Naive thymus-derived CD4-positive, alpha-beta T cell (primary cell): ENCODE data around the gene MICAL1. TPM values are rescaled to one million over a fixed set of nuclear protein-coding genes. Genes with fewer than 3 reads are reported as not detected.
A peak's percentile ranks its signal among the peaks of the same experiment; 100 is the strongest.

ENCODE experiments used
- ATAC-seq: fragments of 150-1000 bp; cut with Tn5 transposase; 2 replicates; pipeline ENCODE4 v1.10.0; 2021; ENCODE audit warnings: mild to moderate bottlenecking, moderate library complexity
- CTCF ChIA-PET: fragments of 350-600 bp; sonication (Branson Sonifier 250); formaldehyde crosslinking; loops from one replicate; lab custom pipeline; 2021; ENCODE audit warnings: antibody characterized with exemption; lab: Charles Lee
- POLR2A ChIA-PET: fragments of 350-600 bp; sonication (Branson Sonifier 250); formaldehyde crosslinking; loops from one replicate; lab custom pipeline; 2021; ENCODE audit warnings: antibody characterized with exemption, inconsistent platforms; lab: Charles Lee
- DNase-seq, 9 donors: peaks; one replicate each; pipeline versions ENCODE4 v3.0.0 to v3.0.0-alpha.2; 2020 to 2022; ENCODE audit warnings: mixed read lengths in 1 of 9
- H3K27ac ChIP-seq: one replicate; pipeline ENCODE4 v1.7.0; 2013; ENCODE audit warnings: mild to moderate bottlenecking, low read depth, low read length, moderate library complexity
- H3K27me3 ChIP-seq, 2 donors: one replicate each; pipeline ENCODE4 v1.7.0; 2013; ENCODE audit warnings: low read length in 2 of 2, mild to moderate bottlenecking in 2 of 2, moderate library complexity in 2 of 2; ENCODE audit not compliant: control insufficient read depth in 2 of 2, insufficient read depth in 2 of 2
- H3K36me3 ChIP-seq, 3 experiments: 1 replicate in 2 of 3; 2 replicates in 1 of 3; pipeline ENCODE4 v1.7.0; 2013; ENCODE audit warnings: low read length in 3 of 3, mild to moderate bottlenecking in 3 of 3, moderate library complexity in 1 of 3; ENCODE audit not compliant: insufficient read depth in 3 of 3, control insufficient read depth in 2 of 3
- H3K4me1 ChIP-seq, 2 donors: one replicate each; pipeline ENCODE4 v1.7.0; 2013; ENCODE audit warnings: low read length in 2 of 2, mild to moderate bottlenecking in 2 of 2, moderate library complexity in 1 of 2; ENCODE audit not compliant: control insufficient read depth in 2 of 2, insufficient read depth in 2 of 2
- H3K4me3 ChIP-seq: 2 replicates; pipeline ENCODE4 v1.7.0; 2013; ENCODE audit warnings: mild to moderate bottlenecking, low read length
- H3K9me3 ChIP-seq, 3 experiments: 1 replicate in 2 of 3; 2 replicates in 1 of 3; pipeline ENCODE4 v1.7.0; 2013; ENCODE audit warnings: low read length in 3 of 3; ENCODE audit not compliant: control insufficient read depth in 2 of 3
- H3K27ac Mint-ChIP-seq, 9 donors: one replicate each; pipeline ENCODE4 v1.8.0; 2020 to 2022; ENCODE audit warnings: mixed read lengths in 9 of 9, mild to moderate bottlenecking in 8 of 9, moderate library complexity in 5 of 9, inconsistent platforms in 2 of 9
- H3K27me3 Mint-ChIP-seq, 5 donors: one replicate each; pipeline ENCODE4 v1.8.0; 2021 to 2022; ENCODE audit warnings: mixed read lengths in 5 of 5, mild to moderate bottlenecking in 1 of 5
- H3K36me3 Mint-ChIP-seq, 5 donors: one replicate each; pipeline ENCODE4 v1.8.0; 2020 to 2022; ENCODE audit warnings: mixed read lengths in 5 of 5, mild to moderate bottlenecking in 3 of 5, inconsistent platforms in 1 of 5
- H3K4me1 Mint-ChIP-seq, 7 donors: one replicate each; pipeline ENCODE4 v1.8.0; 2020 to 2022; ENCODE audit warnings: mixed read lengths in 7 of 7, mild to moderate bottlenecking in 3 of 7, inconsistent platforms in 1 of 7
- H3K4me3 Mint-ChIP-seq, 10 donors: one replicate each; pipeline ENCODE4 v1.8.0; 2020 to 2022; ENCODE audit warnings: mild to moderate bottlenecking in 10 of 10, mixed read lengths in 10 of 10, moderate library complexity in 6 of 10, inconsistent platforms in 2 of 10
- H3K9me3 Mint-ChIP-seq, 11 donors: one replicate each; pipeline ENCODE4 v1.8.0; 2020 to 2022; ENCODE audit warnings: mixed read lengths in 11 of 11, mild to moderate bottlenecking in 4 of 11, inconsistent platforms in 1 of 11, moderate library complexity in 1 of 11
- intact Hi-C, 2 donors: fragments of 100-400 bp; cut with micrococcal nuclease; formaldehyde crosslinking; loops; one replicate each; pipeline ENCODE4 v1.15.1; 2023
- polyA plus RNA-seq, 2 donors: library from polyadenylated mRNA; unstranded; fragments of 300-500 nt; fragmentation: Illumina TruSeq; gene quantifications; one replicate each; pipeline ENCODE4 v1.2.3, GENCODE V29; 2021
- total RNA-seq, 6 experiments: library from RNA in 5 of 6; stranded (reverse) in 5 of 6; gene quantifications; 1 replicate in 5 of 6; 2 replicates in 1 of 6; pipeline ENCODE4 v1.2.3 and lab custom pipeline; 2021 to 2026

The MICAL1 gene
- total and polyA plus RNA-seq, 7 experiments from 2014 or later = 18.3 to 125 (median 63.4) TPM

DNA sequence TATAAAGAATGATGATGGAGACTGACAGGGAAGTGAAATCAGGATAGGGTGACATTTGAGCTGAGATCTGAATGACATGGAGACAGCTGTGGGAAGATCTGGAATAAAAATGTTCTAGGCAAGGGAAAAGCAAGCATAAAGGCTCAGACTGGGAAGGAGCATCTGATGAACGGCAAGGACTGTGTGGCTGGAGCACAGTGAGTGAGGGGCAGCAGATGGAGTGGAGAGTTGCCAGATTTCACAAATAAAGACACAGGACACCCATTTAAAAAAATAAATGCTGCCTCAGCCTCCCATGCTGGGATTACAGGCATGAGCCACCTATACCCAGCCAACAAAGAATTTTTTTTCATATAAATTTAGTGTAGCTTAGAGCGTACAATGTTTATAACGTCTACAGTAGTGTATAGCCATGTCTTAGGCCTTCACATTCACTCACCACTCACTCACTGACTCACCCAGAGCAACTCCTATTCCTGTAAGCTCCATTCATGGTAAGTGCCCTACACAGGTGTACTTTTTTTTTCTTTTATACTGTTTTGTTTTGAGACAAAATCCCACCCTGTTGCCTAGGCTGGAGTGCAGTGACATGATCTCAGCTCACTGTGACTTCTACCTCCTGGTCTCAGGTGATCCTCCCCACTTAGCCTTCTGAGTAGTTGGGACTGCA lies 29.8 kb upstream of the MICAL1 start:
- H3K9me3 ChIP-seq = no peaks in the 10 kb centered on the region
- H3K4me3 ChIP-seq = no peak overlapping the region
- H3K4me1 ChIP-seq = peaks cover 16 to 21% of the 10 kb centered on the region in 2 donors
- H3K27ac Mint-ChIP-seq = peak overlapping the region in 5 of 9 donors; percentile 2 to 95 (median 50)
- H3K27ac ChIP-seq = peak overlapping the region; percentile 78
- ChIA-PET CTCF (no interaction called here), POLR2A (interaction anchor here (0.6 to 4.3 kb wide), 4 partner anchors 30 to 103 kb away, joined by 3 to 28 read pairs (median 4); partner anchors contain the start of genes CD164, PPIL6 and SMPD2)
- peaks cover 0 to 7% (median 6%) of the 10 kb centered on the region in 3 experiments for H3K36me3 ChIP-seq
- H3K36me3 Mint-ChIP-seq = peaks cover 9 to 19% (median 16%) of the 10 kb centered on the region in 5 donors
- ATAC-seq (no peak), DNase-seq (no peak)
- peaks cover 0 to 7% (median 0%) of the 10 kb centered on the region in 5 donors for H3K27me3 Mint-ChIP-seq
- intact Hi-C loops = loop anchor here in 1 of 2 donors (10.0 kb wide), 4 partner anchors 1389 to 1999 kb away; partner anchors contain the start of genes AMD1, GTF3C6, OSTM1 and REV3L
- H3K4me3 Mint-ChIP-seq = peak overlapping the region in 2 of 10 donors; percentile 10 to 68
- H3K4me1 Mint-ChIP-seq = peaks cover 23 to 39% (median 37%) of the 10 kb centered on the region in 7 donors
- H3K9me3 Mint-ChIP-seq = no peaks in the 10 kb centered on the region
- no peaks in the 10 kb centered on the region for H3K27me3 ChIP-seq

DNA sequence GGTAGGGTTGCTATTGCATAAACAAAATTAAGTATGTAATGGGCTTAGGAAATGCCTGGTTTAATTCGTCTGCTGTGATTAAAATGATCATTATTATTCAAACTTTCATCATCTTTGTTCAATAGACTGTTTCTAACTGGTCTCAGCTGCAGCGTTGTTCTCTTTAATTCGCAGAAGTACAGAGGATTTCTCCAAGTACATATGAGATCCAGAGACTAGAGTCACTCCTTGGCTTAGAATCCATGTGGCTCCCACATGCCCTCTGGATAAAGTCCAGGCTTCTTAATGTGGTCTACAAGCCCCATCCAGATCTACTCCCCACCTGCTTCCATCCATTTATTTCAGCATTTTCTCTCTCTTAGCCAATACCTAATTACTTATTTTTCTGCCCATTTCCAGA lies 28.6 kb upstream of the MICAL1 start:
- H3K4me1 Mint-ChIP-seq = peaks cover 28 to 45% (median 41%) of the 10 kb centered on the region in 7 donors
- Histone ChIP-seq H3K9me3 (no peaks in the 10 kb centered on the region), H3K4me1 (peaks cover 29% of the 10 kb centered on the region in 2 donors), H3K36me3 (peaks cover 0 to 7% (median 6%) of the 10 kb centered on the region in 3 experiments), H3K27me3 (no peaks in the 10 kb centered on the region), H3K27ac (peak overlapping the region; percentile 78), H3K4me3 (no peak overlapping the region)
- H3K4me3 Mint-ChIP-seq = peak overlapping the region; percentile 61 to 92 (median 84)
- intact Hi-C loops = loop anchor here in 1 of 2 donors (5.0 to 10.0 kb wide), 6 partner anchors 33 to 2001 kb away; partner anchors contain the start of genes AMD1, GTF3C6, OSTM1 and REV3L
- no peaks in the 10 kb centered on the region for H3K9me3 Mint-ChIP-seq
- peaks cover 0 to 7% (median 0%) of the 10 kb centered on the region in 5 donors for H3K27me3 Mint-ChIP-seq
- ATAC-seq (no peak), DNase-seq (no peak)
- peaks cover 12 to 30% (median 22%) of the 10 kb centered on the region in 5 donors for H3K36me3 Mint-ChIP-seq
- ChIA-PET CTCF (no interaction called here), POLR2A (interaction anchor here (1.3 to 4.9 kb wide), 4 partner anchors 27 to 101 kb away, joined by 4 to 58 read pairs (median 16); partner anchors contain the start of genes CD164 and MICAL1)
- peak overlapping the region; percentile 32 to 95 (median 88) for H3K27ac Mint-ChIP-seq

DNA sequence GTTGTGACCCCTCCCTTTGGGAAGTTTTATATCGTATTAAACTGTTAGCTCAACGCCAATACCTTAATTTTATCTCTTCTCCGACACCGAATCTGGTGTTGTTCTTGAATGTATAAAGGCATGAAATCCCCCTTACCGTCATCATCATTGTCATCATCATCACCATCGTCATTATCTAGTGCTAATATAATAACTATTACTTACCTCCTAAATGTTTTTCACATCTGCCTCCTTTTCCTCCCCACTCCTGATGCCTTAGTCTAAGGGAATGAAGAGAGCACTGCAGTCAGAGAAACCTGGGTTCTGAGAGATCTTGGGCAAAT lies 28.1 kb upstream of the MICAL1 start:
- ATAC-seq = peak; percentile 17

DNA sequence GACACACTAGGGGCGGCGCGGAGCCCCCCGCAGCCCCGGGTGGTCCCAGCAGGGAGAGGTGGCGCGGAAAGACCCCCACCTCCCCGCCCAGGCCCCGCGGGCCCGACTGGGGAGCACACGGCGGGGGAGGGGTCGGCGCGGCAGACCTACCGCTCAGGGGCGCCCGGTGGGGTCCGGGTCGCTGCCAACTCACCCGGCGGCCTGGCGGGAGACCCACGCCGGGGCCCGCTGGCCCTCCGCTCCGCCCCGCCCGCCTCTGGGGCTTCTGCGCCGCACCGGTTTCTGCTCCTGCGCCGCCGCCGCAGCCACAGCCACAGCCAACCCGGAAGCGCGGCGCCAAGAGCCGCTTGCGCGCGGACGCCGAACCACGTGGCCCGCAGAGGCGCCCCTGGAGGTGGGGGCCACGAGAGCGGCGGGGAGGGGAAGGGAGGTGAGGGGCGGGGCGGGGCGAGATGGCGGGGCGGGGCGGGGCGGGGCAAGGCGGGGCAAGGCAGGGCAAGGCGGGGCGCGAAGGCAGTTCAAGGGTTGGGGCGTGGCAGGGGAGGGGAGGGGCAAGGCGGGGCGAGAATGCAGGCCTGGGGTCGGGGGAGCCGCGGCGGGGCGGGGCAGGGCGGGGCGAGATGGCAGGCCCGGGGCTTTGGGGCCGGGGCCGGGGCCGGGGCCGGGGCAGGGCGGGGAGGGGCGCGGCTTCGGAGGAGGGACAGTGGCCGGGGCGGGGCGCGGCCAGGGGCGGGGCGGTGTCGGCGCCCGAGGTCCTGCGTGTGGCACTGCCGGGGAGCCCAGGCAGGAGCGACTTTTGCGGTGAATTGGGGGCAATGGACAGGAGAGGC lies 27.5 kb upstream of the MICAL1 start, which contains the start of gene ZBTB24:
TSS of gene ZBTB24 (minus strand) at position 315 of the 830 bp plus-strand sequence. CDS start 1,193 bp downstream, outside the sequence.
- intact Hi-C loops = loop anchor here (1.0 to 10.0 kb wide), 19 partner anchors 8 to 2002 kb away; partner anchors contain the start of genes AK9 (in 2 of the 2), CD164 (in 2 of the 2), CDC40 (in 2 of the 2) and CEP57L1 (in 2 of the 2)
- ATAC-seq (peak; percentile 94), DNase-seq (peak; percentile 86 to 92 (median 89))
- Histone ChIP-seq H3K36me3 (peaks cover 0 to 7% (median 6%) of the 10 kb centered on the region in 3 experiments), H3K4me1 (peaks cover 38 to 39% of the 10 kb centered on the region in 2 donors), H3K4me3 (peak within 1 kb of the TSS; percentile 79), H3K9me3 (no peaks in the 10 kb centered on the region), H3K27me3 (no peaks in the 10 kb centered on the region), H3K27ac (peak within 1 kb of the TSS; percentile 84)
- peaks cover 16 to 40% (median 29%) of the 10 kb centered on the region in 5 donors for H3K36me3 Mint-ChIP-seq
- peak within 1 kb of the TSS; percentile 42 to 95 (median 91) for H3K27ac Mint-ChIP-seq
- no peaks in the 10 kb centered on the region for H3K9me3 Mint-ChIP-seq
- peak within 1 kb of the TSS; percentile 92 to 99 (median 97) for H3K4me3 Mint-ChIP-seq
- peaks cover 38 to 55% (median 51%) of the 10 kb centered on the region in 7 donors for H3K4me1 Mint-ChIP-seq
- POLR2A ChIA-PET = interaction anchor here (0.5 to 4.9 kb wide), 14 partner anchors 8 to 1222 kb away, joined by 3 to 58 read pairs (median 4); partner anchors contain the start of genes CD164, CDC40, MICAL1 and PPIL6
- CTCF ChIA-PET = interaction anchor here (0.7 to 1.6 kb wide), 2 partner anchors 28 to 99 kb away, joined by 3 to 5 read pairs; no protein-coding TSS in a partner anchor
- peaks cover 0 to 7% (median 0%) of the 10 kb centered on the region in 5 donors for H3K27me3 Mint-ChIP-seq

More for the DNA sequence above, 28.1 kb upstream of the MICAL1 start:
- Histone ChIP-seq H3K9me3 (no peaks in the 10 kb centered on the region), H3K36me3 (peaks cover 0 to 7% (median 6%) of the 10 kb centered on the region in 3 experiments), H3K27me3 (no peaks in the 10 kb centered on the region), H3K4me3 (peak overlapping the region; percentile 26), H3K4me1 (peaks cover 33% of the 10 kb centered on the region in 2 donors), H3K27ac (peak overlapping the region; percentile 78)
- Mint-ChIP-seq H3K36me3 (peaks cover 16 to 34% (median 26%) of the 10 kb centered on the region in 5 donors), H3K27ac (peak overlapping the region; percentile 42 to 95 (median 88)), H3K4me1 (peaks cover 32 to 49% (median 46%) of the 10 kb centered on the region in 7 donors), H3K9me3 (no peaks in the 10 kb centered on the region), H3K4me3 (peak overlapping the region; percentile 61 to 92 (median 84)), H3K27me3 (peaks cover 0 to 7% (median 0%) of the 10 kb centered on the region in 5 donors)
- no peak for DNase-seq
- ChIA-PET POLR2A (interaction anchor here (1.8 to 4.9 kb wide), 5 partner anchors 20 to 101 kb away, joined by 5 to 58 read pairs (median 13); partner anchors contain the start of genes CD164, MICAL1, PPIL6 and SMPD2), CTCF (interaction anchor here (1.6 kb wide), 1 partner anchor 100 kb away, joined by 5 read pairs; no protein-coding TSS in a partner anchor)
- intact Hi-C loops = loop anchor here (1.0 to 10.0 kb wide), 19 partner anchors 8 to 2001 kb away; partner anchors contain the start of genes AK9 (in 2 of the 2), CD164 (in 2 of the 2), CDC40 (in 2 of the 2) and CEP57L1 (in 2 of the 2)

DNA sequence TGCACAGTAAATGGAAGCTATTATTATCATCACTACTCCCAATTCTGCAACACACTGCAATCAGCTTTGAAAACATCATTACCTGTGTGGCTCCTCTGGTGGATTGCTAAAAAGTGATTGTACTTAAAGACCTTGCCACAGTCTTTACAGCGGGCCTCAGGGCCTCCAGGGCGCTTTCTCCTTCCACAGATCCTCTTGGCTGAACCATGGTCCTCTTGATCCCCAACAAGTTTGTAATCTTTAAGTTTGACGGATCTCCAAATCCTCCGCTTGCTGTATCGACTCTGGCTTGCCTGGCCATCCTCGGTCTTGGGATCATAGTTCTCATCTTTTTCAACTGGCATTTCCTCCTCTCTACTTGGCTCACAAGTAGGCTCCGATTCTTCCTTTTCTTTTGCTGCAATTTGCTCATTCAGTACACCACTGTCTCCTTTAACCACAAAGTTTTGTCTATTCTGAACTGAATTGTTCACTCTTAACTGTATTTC lies 25.5 kb upstream of the MICAL1 start:
- H3K4me3 Mint-ChIP-seq = peak overlapping the region; percentile 92 to 99 (median 97)
- H3K27me3 Mint-ChIP-seq = peaks cover 0 to 4% (median 0%) of the 10 kb centered on the region in 5 donors
- H3K9me3 Mint-ChIP-seq = no peaks in the 10 kb centered on the region
- Histone ChIP-seq H3K4me1 (peaks cover 45 to 59% of the 10 kb centered on the region in 2 donors), H3K9me3 (no peaks in the 10 kb centered on the region), H3K27me3 (no peaks in the 10 kb centered on the region), H3K4me3 (peak overlapping the region; percentile 79), H3K27ac (peak overlapping the region; percentile 4), H3K36me3 (peaks cover 0 to 22% (median 6%) of the 10 kb centered on the region in 3 experiments)
- intact Hi-C loops = loop anchor here (1.0 to 10.0 kb wide), 7 partner anchors 22 to 2004 kb away; partner anchors contain the start of genes AMD1 (in 1 of the 2), GTF3C6 (in 1 of the 2), OSTM1 (in 1 of the 2) and REV3L (in 1 of the 2)
- peaks cover 16 to 53% (median 36%) of the 10 kb centered on the region in 5 donors for H3K36me3 Mint-ChIP-seq
- peaks cover 51 to 76% (median 71%) of the 10 kb centered on the region in 7 donors for H3K4me1 Mint-ChIP-seq
- DNase-seq = no peak
- no peak for ATAC-seq
- POLR2A ChIA-PET = interaction anchor here (0.7 to 4.9 kb wide), 6 partner anchors 10 to 99 kb away, joined by 3 to 58 read pairs (median 8); partner anchors contain the start of genes CD164 and MICAL1
- CTCF ChIA-PET = interaction anchor here (1.0 to 1.5 kb wide), 2 partner anchors 18 to 39 kb away, joined by 3 to 4 read pairs; no protein-coding TSS in a partner anchor
- H3K27ac Mint-ChIP-seq = peak overlapping the region; percentile 30 to 94 (median 70)
